Stimulated activated CD4-positive, alpha-beta T cell treated with anti-CD3 and anti-CD28 coated beads, Interleukin-4, amount 100 ng/mL, for 4 hours (primary cell): ENCODE measurements around the gene SEC14L1.
"Not testable (repeated sequence)": the region's sequence is repeated elsewhere in the genome, so short reads cannot be mapped to it uniquely, and the experiment has no call there.

ENCODE experiments used
- DNase-seq, 2 experiments: peaks; one replicate each; pipeline ENCODE4 v3.0.0-alpha.2; 2020

SEC14L1 gene

GRCh38 chr17:77140878-77141767 is at the start of gene SEC14L1:
Gene SEC14L1 (plus strand): TSS chr17:77140969. CDS start chr17:77143597, 2,628 bp downstream.
- DNase-seq, result peak; percentile 4 to 18

- no peak for DNase-seq
Measured at GRCh38 chr17:77092025-77092424, 48.7 kb upstream of the SEC14L1 start.

- no peak for DNase-seq
Measured at GRCh38 chr17:77095461-77095860, 45.3 kb upstream of the SEC14L1 start.

GRCh38 chr17:77096570-77097214 is 44.1 kb upstream of the SEC14L1 start:
- no peak for DNase-seq

GRCh38 chr17:77097631-77098180 is 43.1 kb upstream of the SEC14L1 start:
- DNase-seq, result no peak

GRCh38 chr17:77098884-77099545 is 41.8 kb upstream of the SEC14L1 start:
- no peak for DNase-seq

GRCh38 chr17:77099997-77100396 is 40.8 kb upstream of the SEC14L1 start:
- DNase-seq, result no peak

- DNase-seq, result no peak
Measured at GRCh38 chr17:77101521-77102410, 39.0 kb upstream of the SEC14L1 start.

- DNase-seq, result not testable (repeated sequence)
Measured at GRCh38 chr17:77102411-77103134, 38.2 kb upstream of the SEC14L1 start.

- DNase-seq, result no peak
Measured at GRCh38 chr17:77105706-77106105, 35.1 kb upstream of the SEC14L1 start.

GRCh38 chr17:77106874-77107358 is 33.9 kb upstream of the SEC14L1 start:
- peak in 1 of 2 experiments; percentile 3 for DNase-seq

- peak; percentile 36 to 67 for DNase-seq
Measured at GRCh38 chr17:77107506-77108433, 33.0 kb upstream of the SEC14L1 start.

- no peak for DNase-seq
Measured at GRCh38 chr17:77109159-77109759, 31.5 kb upstream of the SEC14L1 start.

- DNase-seq, result no peak
Measured at GRCh38 chr17:77109764-77110359, 30.9 kb upstream of the SEC14L1 start.

- DNase-seq, result not testable (repeated sequence)
Measured at GRCh38 chr17:77111165-77111933, 29.4 kb upstream of the SEC14L1 start.

GRCh38 chr17:77111934-77112296 is 28.9 kb upstream of the SEC14L1 start:
- no peak for DNase-seq

GRCh38 chr17:77115510-77115909 is 25.3 kb upstream of the SEC14L1 start:
- DNase-seq, result no peak

GRCh38 chr17:77115947-77116346 is 24.8 kb upstream of the SEC14L1 start:
- DNase-seq, result no peak
